ENCODE measurements around the gene NUTF2.

The NUTF2 gene

DNA sequence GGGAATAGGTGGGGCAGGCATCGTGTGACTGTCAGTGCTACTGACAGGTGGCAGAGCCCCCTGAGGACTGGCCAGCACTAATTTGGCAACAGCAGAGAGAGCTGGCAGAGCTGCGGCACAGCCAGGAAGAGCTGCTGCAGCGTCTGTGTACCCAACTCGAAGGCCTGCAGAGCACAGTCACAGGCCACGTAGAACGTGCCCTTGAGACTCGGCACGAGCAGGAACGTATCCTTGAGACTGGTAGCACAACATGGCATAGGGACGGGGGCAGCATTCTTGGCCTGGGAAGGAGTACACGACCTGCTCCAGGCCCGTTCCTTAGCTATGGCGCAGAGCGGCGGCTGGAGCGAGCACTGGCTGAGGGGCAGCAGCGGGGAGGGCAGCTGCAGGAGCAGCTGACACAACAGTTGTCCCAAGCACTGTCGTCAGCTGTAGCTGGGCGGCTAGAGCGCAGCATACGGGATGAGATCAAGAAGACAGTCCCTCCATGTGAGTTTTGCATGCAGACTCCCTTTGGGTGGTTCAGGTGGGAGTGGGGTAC lies 35.0 kb downstream of the NUTF2 start:
- TF ChIP-seq, protein P1, sequence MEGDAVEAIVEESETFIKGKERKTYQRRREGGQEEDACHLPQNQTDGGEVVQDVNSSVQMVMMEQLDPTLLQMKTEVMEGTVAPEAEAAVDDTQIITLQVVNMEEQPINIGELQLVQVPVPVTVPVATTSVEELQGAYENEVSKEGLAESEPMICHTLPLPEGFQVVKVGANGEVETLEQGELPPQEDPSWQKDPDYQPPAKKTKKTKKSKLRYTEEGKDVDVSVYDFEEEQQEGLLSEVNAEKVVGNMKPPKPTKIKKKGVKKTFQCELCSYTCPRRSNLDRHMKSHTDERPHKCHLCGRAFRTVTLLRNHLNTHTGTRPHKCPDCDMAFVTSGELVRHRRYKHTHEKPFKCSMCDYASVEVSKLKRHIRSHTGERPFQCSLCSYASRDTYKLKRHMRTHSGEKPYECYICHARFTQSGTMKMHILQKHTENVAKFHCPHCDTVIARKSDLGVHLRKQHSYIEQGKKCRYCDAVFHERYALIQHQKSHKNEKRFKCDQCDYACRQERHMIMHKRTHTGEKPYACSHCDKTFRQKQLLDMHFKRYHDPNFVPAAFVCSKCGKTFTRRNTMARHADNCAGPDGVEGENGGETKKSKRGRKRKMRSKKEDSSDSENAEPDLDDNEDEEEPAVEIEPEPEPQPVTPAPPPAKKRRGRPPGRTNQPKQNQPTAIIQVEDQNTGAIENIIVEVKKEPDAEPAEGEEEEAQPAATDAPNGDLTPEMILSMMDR (IDR thresholded peaks at IDR 0.05; ENCODE audit: extremely low read depth, insufficient read depth, missing control alignments): no peak
- in situ Hi-C loops (cut with MboI; ENCODE audit: low pct_unique_long_range_greater_than_20kb, low sequenced_read_pairs, unreplicated experiment): no loop called here
- DNase-seq (ENCODE audit: low spot score): no peak

DNA sequence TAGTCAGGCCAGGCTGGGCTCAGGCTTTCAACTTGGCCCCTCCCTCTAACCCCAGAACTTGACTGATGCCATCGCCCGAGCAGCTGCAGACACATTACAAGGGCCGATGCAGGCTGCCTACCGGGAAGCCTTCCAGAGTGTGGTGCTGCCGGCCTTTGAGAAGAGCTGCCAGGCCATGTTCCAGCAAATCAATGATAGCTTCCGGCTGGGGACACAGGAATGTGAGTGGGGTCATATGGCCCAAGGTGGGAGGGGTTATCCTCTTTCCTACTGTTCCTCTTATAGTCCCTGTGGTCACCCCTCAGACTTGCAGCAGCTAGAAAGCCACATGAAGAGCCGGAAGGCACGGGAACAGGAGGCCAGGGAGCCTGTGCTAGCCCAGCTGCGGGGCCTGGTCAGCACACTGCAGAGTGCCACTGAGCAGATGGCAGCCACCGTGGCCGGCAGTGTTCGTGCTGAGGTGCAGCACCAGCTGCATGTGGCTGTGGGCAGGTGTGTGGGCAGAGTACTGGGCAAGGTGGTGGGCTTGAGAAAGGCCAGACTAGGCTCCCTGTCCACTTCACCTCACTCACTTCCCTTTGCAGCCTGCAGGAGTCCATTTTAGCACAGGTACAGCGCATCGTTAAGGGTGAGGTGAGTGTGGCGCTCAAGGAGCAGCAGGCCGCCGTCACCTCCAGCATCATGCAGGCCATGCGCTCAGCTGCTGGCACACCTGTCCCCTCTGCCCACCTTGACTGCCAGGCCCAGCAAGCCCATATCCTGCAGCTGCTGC lies 35.8 kb downstream of the NUTF2 start:
- in situ Hi-C loops (cut with MboI; ENCODE audit: low pct_unique_long_range_greater_than_20kb, low sequenced_read_pairs, unreplicated experiment): no loop called here
- TF ChIP-seq, protein P1 (IDR thresholded peaks at IDR 0.05; ENCODE audit: extremely low read depth, insufficient read depth, missing control alignments): no peak
- DNase-seq (ENCODE audit: low spot score): no peak

DNA sequence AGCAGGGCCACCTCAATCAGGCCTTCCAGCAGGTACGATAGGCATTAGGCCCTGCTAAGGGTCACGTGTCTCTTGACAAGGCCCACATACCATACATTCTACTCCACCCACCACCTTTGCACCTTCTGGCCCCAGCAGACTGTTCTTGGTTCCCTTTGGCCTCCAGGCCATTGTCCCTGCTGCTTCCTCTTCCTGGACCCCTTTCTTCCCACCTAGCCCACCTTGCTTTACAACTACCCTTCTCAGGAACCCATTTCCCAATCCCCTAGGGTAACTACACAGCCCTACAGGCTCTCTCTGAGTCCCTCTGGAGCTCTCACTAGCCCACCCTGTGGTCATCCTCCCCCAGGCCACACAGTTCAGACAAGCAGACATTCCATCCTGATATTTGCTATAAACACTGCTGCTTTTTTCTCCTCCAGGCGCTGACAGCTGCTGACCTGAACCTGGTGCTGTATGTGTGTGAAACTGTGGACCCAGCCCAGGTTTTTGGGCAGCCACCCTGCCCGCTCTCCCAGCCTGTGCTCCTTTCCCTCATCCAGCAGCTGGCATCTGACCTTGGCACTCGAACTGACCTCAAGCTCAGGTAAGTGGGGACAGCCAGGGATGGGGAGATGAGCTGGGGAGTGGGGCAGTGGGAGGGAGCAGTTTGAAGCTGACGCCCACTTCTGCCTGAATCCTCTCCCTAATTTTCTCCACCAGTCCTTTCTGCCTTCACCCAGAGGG lies 36.6 kb downstream of the NUTF2 start:
- TF ChIP-seq, protein P1 (IDR thresholded peaks at IDR 0.05; ENCODE audit: extremely low read depth, insufficient read depth, missing control alignments): no peak
- in situ Hi-C loops (cut with MboI; ENCODE audit: low pct_unique_long_range_greater_than_20kb, low sequenced_read_pairs, unreplicated experiment): no loop called here
- DNase-seq (ENCODE audit: low spot score): no peak

DNA sequence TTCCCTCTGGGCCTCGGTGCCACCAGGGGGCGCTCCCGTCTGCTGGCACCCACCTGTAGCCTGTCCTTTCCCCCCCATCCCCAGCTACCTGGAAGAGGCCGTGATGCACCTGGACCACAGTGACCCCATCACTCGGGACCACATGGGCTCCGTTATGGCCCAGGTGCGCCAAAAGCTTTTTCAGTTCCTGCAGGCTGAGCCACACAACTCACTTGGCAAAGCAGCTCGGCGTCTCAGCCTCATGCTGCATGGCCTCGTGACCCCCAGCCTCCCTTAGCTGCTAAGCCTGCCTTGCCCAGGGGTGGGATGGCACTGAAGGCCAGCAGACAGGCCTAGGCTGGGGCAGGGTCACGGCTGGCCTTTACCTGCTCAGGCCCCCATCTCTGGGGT lies 37.1 kb downstream of the NUTF2 start:
- in situ Hi-C loops (cut with MboI; ENCODE audit: low pct_unique_long_range_greater_than_20kb, low sequenced_read_pairs, unreplicated experiment): no loop called here
- TF ChIP-seq, protein P1 (IDR thresholded peaks at IDR 0.05; ENCODE audit: extremely low read depth, insufficient read depth, missing control alignments): peak; percentile 91
- peak; percentile 91 for DNase-seq (ENCODE audit: low spot score)

DNA sequence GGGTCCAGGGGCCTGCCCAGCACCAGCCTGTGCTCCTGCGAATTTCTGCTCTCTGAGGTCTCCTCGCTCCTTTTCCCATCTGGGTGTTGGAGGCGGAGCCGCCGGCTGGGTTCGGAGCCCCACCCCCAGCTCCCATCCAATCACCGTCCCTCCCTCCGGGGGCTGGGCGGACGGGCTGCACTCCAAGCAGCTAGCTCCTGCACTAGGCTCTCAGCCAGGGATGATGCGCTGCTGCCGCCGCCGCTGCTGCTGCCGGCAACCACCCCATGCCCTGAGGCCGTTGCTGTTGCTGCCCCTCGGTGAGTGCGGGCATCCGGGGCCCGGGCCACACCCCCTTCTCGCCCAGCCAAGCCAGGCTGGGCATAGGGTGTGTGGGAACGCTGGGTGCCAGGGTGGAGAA lies 38.0 kb downstream of the NUTF2 start, which contains the start of gene NRN1L:
Gene NRN1L (plus strand): TSS at position 202 of the 400 bp plus-strand sequence. CDS start 19 bp downstream, at position 221.
- TF ChIP-seq, protein P1 (IDR thresholded peaks at IDR 0.05; ENCODE audit: extremely low read depth, insufficient read depth, missing control alignments): no peak
- in situ Hi-C loops (cut with MboI; ENCODE audit: low pct_unique_long_range_greater_than_20kb, low sequenced_read_pairs, unreplicated experiment): no loop called here
- no peak for DNase-seq (ENCODE audit: low spot score)

DNA sequence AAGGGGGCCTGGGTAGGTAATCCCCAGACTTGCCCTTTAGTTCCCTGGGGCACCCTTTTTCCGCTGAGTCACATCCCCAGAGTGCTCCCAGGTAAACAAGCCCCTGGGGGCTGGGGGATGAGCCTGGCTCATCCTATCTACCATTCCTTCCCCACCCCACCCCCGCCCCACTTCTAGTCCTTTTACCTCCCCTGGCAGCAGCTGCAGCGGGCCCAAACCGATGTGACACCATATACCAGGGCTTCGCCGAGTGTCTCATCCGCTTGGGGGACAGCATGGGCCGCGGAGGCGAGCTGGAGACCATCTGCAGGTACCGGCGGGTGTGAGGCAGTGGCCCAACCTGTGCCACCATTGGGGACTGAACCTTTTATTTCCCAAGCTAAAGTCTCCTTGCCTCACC lies 38.8 kb downstream of the NUTF2 start:
- in situ Hi-C loops (cut with MboI; ENCODE audit: low pct_unique_long_range_greater_than_20kb, low sequenced_read_pairs, unreplicated experiment): no loop called here
- TF ChIP-seq, protein P1 (IDR thresholded peaks at IDR 0.05; ENCODE audit: extremely low read depth, insufficient read depth, missing control alignments): no peak
- no peak for DNase-seq (ENCODE audit: low spot score)

Measured in GM13977 (cell line).